Measurements from ENCODE around the gene APBA2.
"Not testable (repeated sequence)": the region's sequence is repeated elsewhere in the genome, so short reads cannot be mapped to it uniquely, and the experiment has no call there.

APBA2 gene

DNA sequence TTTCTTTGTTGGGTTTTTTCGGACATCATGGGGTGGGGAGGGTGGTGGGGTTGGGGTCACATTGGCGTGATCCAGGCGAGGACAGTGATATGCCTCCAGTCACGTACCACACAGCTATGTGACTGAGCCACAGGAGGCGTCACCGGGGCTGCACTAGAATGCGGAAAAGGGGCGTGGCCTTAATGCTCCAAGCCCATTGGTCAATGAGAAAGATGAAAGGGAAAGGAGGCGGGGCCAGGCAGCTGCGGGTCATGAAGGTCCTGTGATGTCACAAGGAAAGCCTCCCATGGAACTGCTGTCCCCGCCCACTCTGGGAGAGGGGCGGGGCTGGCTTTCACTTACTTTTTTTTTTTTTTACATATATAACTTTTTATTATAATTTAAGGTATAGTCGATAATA, 37.3 kb upstream of the APBA2 start, which contains the start of gene GOLGA6L7:
GOLGA6L7 (minus strand) TSS at position 124 of the 400 bp plus-strand sequence; CDS start at position 29, 95 bp downstream.
- POLR2A ChIA-PET; H3K4me1 ChIP-seq (ENCODE audit: control insufficient read depth, insufficient read depth, low read length); H3K9me3 ChIP-seq (ENCODE audit: control insufficient read depth, insufficient read depth, low read depth, low read length); H3K36me3 ChIP-seq (ENCODE audit: control insufficient read depth in 2 of 2, insufficient read depth in 1 of 2, low read length in 2 of 2); CTCF ChIA-PET; H3K4me3 ChIP-seq (ENCODE audit: low read depth, low read length); H3K27ac ChIP-seq (ENCODE audit: extremely low read depth, low read depth, low read length): not testable (repeated sequence)

DNA sequence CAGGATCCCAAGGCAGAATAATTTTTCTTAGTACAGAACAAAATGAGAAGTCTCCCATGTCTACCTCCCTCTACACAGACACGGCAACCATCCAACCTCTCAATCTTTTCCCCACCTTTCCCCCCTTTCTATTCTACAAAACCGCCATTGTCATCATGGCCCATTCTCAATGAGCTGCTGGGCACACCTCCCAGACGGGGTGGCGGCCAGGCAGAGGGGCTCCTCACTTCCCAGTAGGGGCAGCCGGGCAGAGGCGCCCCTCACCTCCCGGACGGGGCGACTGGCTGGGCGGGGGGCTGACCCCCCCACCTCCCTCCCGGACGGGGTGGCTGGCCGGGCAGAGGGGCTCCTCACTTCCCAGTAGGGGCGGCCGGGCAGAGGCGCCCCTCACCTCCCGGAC, 36.5 kb upstream of the APBA2 start:
- H3K27ac ChIP-seq (ENCODE audit: extremely low read depth, low read depth, low read length); POLR2A ChIA-PET; H3K9me3 ChIP-seq (ENCODE audit: control insufficient read depth, insufficient read depth, low read depth, low read length); H3K36me3 ChIP-seq (ENCODE audit: control insufficient read depth in 2 of 2, insufficient read depth in 1 of 2, low read length in 2 of 2); CTCF ChIA-PET; H3K4me3 ChIP-seq (ENCODE audit: low read depth, low read length); H3K4me1 ChIP-seq (ENCODE audit: control insufficient read depth, insufficient read depth, low read length): not testable (repeated sequence)

GRCh38 chr15:28849766-28850165, 36.0 kb upstream of the APBA2 start:
- H3K9me3 ChIP-seq (ENCODE audit: control insufficient read depth, insufficient read depth, low read depth, low read length); H3K4me1 ChIP-seq (ENCODE audit: control insufficient read depth, insufficient read depth, low read length); H3K27ac ChIP-seq (ENCODE audit: extremely low read depth, low read depth, low read length); H3K36me3 ChIP-seq (ENCODE audit: control insufficient read depth in 2 of 2, insufficient read depth in 1 of 2, low read length in 2 of 2); H3K4me3 ChIP-seq (ENCODE audit: low read depth, low read length); POLR2A ChIA-PET; CTCF ChIA-PET: not testable (repeated sequence)

GRCh38 chr15:28853654-28854053, 32.1 kb upstream of the APBA2 start:
- TF ChIP-seq SP7 (tag by site-specific recombination; IDR thresholded peaks at IDR 0.05) = peak; percentile 39; the same call in 1 of the 2 replicates
- H3K9me3 ChIP-seq (ENCODE audit: control insufficient read depth, insufficient read depth, low read depth, low read length); H3K4me3 ChIP-seq (ENCODE audit: low read depth, low read length); CTCF ChIA-PET; POLR2A ChIA-PET; H3K27ac ChIP-seq (ENCODE audit: extremely low read depth, low read depth, low read length); H3K4me1 ChIP-seq (ENCODE audit: control insufficient read depth, insufficient read depth, low read length): not testable (repeated sequence)
- H3K36me3 ChIP-seq (ENCODE audit: control insufficient read depth in 2 of 2, insufficient read depth in 1 of 2, low read length in 2 of 2) = peaks cover 0 to 12% of the 10 kb centered on the region in 2 experiments; a peak in 2 of 3 replicates

DNA sequence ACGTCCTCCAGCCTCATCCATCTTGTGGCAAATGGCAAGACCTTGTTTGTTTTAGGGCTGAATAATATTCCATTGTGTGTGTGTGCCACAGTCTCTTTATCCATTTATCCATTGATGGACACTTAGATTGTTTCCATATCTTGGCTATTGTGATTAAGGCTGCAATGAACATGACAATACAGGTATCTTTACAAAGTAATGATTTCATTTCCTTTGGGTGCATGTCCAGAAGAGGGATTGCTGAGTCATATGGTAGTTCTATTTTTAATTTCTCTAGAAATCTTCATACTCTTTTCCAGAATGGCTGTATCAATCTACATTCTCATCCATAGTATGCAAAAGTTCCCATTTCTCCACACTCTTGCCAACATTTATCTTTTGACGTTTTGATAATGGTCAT, 31.2 kb upstream of the APBA2 start:
- CTCF ChIA-PET; H3K4me1 ChIP-seq (ENCODE audit: control insufficient read depth, insufficient read depth, low read length); H3K4me3 ChIP-seq (ENCODE audit: low read depth, low read length); H3K9me3 ChIP-seq (ENCODE audit: control insufficient read depth, insufficient read depth, low read depth, low read length); H3K27ac ChIP-seq (ENCODE audit: extremely low read depth, low read depth, low read length); POLR2A ChIA-PET: not testable (repeated sequence)
- peaks cover 0 to 12% of the 10 kb centered on the region in 2 experiments; a peak in 2 of 3 replicates for H3K36me3 ChIP-seq (ENCODE audit: control insufficient read depth in 2 of 2, insufficient read depth in 1 of 2, low read length in 2 of 2)

DNA sequence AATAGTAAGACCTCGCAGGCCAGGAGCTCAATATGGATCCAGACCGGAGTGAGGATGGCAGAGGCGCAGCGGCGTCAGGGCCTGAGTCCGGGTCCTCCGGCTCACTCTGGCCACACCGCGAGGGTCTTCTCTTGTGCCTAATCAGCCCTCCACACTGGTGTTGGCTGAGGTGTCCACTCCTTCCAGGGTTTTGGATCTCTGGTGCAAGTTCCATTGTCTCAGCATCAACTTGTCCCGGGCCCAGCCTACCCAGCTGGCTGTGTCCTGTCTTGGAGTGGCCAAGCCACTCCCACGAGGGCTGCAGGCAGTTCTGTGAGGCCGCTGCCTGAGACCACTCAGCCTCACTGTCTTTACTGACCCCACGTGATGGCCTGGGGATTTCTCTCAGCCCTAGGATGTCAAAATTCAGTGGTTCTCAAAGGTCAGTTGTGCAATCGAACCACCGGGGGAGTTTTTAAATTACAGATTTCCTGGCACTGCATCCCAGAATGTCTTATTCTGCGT, 24.7 kb upstream of the APBA2 start:
- ChIA-PET CTCF (no interaction called here), POLR2A (no interaction called here)

More for the DNA sequence above, 24.7 kb upstream of the APBA2 start:
- Histone ChIP-seq H3K4me1 (ENCODE audit: control insufficient read depth, insufficient read depth, low read length) (no peaks in the 10 kb centered on the region), H3K36me3 (ENCODE audit: control insufficient read depth in 2 of 2, insufficient read depth in 1 of 2, low read length in 2 of 2) (peaks cover 0 to 11% of the 10 kb centered on the region in 2 experiments; a peak in 2 of 3 replicates), H3K27ac (ENCODE audit: extremely low read depth, low read depth, low read length) (no peak overlapping the region), H3K9me3 (ENCODE audit: control insufficient read depth, insufficient read depth, low read depth, low read length) (no peaks in the 10 kb centered on the region), H3K4me3 (ENCODE audit: low read depth, low read length) (no peak overlapping the region)
- TF ChIP-seq INSM2 (tag by site-specific recombination; IDR thresholded peaks at IDR 0.05) = no peak
- TF ChIP-seq ZNF529 (tag by site-specific recombination; IDR thresholded peaks at IDR 0.05; ENCODE audit: insufficient replicate concordance) = no peak
- no peak for TF ChIP-seq ZEB2 (tag by site-specific recombination; IDR thresholded peaks at IDR 0.05)
- TF ChIP-seq ZNF175 (tag by site-specific recombination; IDR thresholded peaks at IDR 0.05) = no peak
- no peak for TF ChIP-seq GFI1B (tag by site-specific recombination; IDR thresholded peaks at IDR 0.05)
- TF ChIP-seq ZSCAN16 (tag by site-specific recombination; IDR thresholded peaks at IDR 0.05) = no peak
- TF ChIP-seq ZNF664 (tag by site-specific recombination; IDR thresholded peaks at IDR 0.05) = no peak
